ENCODE data around the gene SYNGAP1.

The SYNGAP1 gene

GRCh38 chr6:33425668-33426577 lies 6.1 kb downstream of the SYNGAP1 start:
- TF ChIP-seq CTCF (IDR thresholded peaks at IDR 0.05; ENCODE audit: low read length, missing control alignments): peak; percentile 54
- peak; percentile 83 for DNase-seq (ENCODE audit: low read depth)
- H3K4me3 ChIP-seq (replicated peaks; ENCODE audit: low read depth, low read length): peak overlapping the region; percentile 66

- no peak for DNase-seq (ENCODE audit: low read depth)
- no peak for TF ChIP-seq CTCF (IDR thresholded peaks at IDR 0.05; ENCODE audit: low read length, missing control alignments)
- peak overlapping the region; percentile 70 for H3K4me3 ChIP-seq (replicated peaks; ENCODE audit: low read depth, low read length)
These were observed 7.0 kb downstream of the SYNGAP1 start for GRCh38 chr6:33426590-33427511.

- no peak for DNase-seq (ENCODE audit: low read depth)
- H3K4me3 ChIP-seq (replicated peaks; ENCODE audit: low read depth, low read length): peak overlapping the region; percentile 70
- no peak for TF ChIP-seq CTCF (IDR thresholded peaks at IDR 0.05; ENCODE audit: low read length, missing control alignments)
These were observed 7.8 kb downstream of the SYNGAP1 start for GRCh38 chr6:33427585-33428223.

GRCh38 chr6:33428224-33428965 lies 8.5 kb downstream of the SYNGAP1 start:
- peak; percentile 35 for TF ChIP-seq CTCF (IDR thresholded peaks at IDR 0.05; ENCODE audit: low read length, missing control alignments)
- H3K4me3 ChIP-seq (replicated peaks; ENCODE audit: low read depth, low read length): peak overlapping the region; percentile 70
- peak; percentile 38 for DNase-seq (ENCODE audit: low read depth)

- H3K4me3 ChIP-seq (replicated peaks; ENCODE audit: low read depth, low read length): peak overlapping the region; percentile 70
- DNase-seq (ENCODE audit: low read depth): no peak
- TF ChIP-seq CTCF (IDR thresholded peaks at IDR 0.05; ENCODE audit: low read length, missing control alignments): no peak
These were observed 9.3 kb downstream of the SYNGAP1 start for GRCh38 chr6:33428966-33429749.

Measured in fibroblast of pulmonary artery (primary cell).